Hippocampal formation (tissue), 2 donors: ENCODE measurements around the gene KRTAP5-10.
"Not testable (repeated sequence)": the region's sequence is repeated elsewhere in the genome, so short reads cannot be mapped to it uniquely, and the experiment has no call there.

Experiments
- DNase-seq, 2 donors: peaks; one replicate each; lab custom pipeline; 2025; lab: John Stamatoyannopoulos, UW

KRTAP5-10 gene

DNA sequence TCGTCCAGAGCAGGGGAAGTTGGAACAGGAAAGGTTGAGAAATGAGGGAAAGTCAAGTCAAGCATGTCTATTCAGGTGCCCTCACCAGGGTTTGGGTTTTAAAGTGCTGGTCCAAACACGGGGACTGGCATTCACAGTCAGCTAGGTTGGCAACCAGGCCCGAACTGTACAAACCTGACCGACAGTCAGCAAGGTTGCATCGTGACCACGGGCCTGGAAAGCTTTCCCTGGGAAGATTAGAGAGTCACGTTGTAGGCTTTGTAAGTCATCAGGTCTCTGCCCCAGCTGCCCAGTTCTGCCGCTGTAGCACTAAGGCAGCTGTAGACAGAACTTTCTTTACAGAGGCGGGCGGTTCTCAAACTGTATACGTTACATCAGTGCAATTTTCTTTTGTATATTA, 7.4 kb downstream of the KRTAP5-10 start:
- no peak for DNase-seq

DNA sequence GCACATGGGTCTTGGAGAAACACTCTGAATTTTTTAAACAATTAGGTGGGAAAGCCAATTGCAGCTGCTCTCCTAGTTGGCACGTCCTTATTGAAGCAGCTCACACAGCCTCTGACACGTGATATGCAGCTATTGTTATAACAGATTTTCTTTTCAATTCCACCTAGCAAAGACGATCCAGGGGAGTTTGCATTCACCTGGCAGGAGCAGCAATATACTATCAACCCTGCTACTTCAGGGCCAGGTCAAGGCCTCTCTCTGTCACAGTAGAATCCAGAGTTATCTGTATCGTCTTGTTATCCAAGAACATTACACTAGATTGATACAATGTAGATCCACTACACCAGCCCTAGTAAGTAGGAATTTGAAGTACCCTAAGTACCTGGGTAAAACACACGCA, 9.1 kb downstream of the KRTAP5-10 start:
- DNase-seq = no peak

DNA sequence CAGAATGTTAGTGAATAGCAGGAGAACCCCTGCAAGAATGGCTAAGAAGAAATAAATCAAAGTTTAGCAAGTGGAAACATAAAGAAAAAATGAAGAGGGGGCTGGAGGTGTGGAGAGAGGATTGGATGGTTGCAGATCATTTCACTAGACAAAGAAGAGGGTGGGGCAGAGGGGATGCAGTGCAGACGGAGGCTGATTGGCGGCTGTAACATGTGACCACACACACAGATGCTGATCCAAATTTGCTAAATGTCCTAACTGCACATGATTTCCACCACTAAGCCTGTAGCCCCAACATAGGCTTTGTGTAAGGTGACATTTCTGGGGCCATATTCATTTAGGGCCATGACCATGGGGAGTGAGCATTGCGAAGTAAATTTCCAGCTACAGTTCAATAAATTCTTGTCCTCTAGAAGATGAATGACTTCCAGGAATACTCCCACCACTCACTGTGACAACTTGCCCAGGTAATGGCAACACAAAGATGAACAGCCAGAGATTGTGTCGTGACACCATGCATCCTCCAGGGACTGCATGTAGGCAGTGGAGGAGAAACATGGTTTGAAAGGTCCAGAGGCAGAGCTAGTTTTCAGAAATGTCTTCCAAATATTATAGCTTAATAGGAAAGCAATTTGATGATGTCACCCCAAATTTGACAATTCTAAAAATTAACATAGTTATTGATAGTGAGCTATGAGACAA, 10.5 kb downstream of the KRTAP5-10 start:
- no peak for DNase-seq

DNA sequence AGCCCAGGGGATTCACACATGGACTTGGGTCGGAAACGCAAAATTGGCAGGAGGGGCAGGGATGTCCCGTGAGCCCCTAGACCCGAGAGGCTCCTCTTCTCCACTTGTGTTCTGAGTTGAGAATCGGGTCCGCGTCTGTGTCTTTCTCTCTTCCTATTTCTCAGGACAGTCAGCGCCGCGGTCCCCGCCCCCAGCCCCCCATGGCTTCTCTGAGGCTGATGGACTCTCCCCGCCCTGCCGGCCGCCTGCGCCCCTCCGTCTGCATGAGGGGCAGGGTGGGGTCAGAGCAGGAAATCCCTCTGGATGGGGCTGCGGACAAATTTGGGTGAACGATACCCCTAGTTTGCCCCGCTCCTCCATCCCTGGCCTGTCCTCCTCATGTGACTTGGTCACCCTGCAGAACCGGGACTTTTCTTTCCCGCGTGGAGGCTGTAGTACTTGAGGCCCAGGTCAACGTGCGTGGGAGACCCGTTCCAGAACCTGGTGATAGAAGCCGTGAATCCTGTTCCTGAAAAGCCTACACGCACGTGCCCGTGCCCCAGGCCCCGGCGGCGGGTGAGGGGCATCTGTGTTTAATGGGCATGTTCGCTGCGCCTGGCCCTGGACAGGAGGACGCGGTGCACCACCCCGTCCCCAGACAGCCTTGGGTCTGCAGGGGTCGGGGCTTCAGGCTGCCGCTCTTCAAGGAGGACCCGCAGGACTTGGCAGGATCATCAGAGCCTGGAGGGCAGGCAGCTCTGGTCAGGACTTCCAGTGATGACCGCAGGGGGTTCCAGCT, 11.5 kb downstream of the KRTAP5-10 start:
- not testable (repeated sequence) for DNase-seq

DNA sequence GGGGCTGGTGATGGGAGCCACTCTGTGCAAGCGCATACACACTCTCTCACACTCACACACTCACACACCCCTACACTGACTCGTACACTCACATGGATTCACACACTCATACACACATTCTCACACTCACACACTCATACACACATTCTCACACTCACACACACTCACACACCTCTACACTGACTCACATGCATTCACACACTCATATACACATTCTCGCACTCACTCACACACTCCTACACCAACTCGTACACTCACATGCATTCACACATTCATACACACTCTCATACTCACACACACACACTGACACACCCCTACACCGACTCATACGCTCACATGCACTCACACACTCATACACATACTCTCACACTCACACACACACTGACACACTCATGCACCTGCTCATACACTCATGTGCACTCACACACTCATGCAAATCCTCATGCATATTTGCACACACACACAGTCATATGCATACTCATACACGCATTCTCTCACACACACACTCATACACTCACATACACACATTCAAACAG, 12.2 kb downstream of the KRTAP5-10 start:
- no peak for DNase-seq

DNA sequence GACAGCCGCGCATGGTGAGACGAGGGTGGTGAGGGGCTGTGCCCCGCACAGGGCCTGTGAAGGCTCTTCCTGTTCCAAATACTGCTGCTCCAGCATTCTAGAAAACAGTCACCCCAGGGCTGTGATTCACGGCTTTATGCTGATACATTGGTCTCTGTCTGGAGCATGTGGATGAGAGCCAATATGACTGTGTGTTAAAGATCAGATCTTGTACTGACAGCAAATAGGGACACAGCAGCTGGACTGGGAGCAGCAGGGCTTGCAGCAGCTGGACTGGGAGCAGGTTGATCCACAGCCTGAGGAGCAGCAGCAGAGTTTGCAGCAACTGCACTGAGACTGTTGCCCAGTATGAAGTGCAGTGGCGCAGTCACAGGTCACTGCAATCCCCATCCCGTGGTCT, 14.2 kb downstream of the KRTAP5-10 start:
- not testable (repeated sequence) for DNase-seq

DNA sequence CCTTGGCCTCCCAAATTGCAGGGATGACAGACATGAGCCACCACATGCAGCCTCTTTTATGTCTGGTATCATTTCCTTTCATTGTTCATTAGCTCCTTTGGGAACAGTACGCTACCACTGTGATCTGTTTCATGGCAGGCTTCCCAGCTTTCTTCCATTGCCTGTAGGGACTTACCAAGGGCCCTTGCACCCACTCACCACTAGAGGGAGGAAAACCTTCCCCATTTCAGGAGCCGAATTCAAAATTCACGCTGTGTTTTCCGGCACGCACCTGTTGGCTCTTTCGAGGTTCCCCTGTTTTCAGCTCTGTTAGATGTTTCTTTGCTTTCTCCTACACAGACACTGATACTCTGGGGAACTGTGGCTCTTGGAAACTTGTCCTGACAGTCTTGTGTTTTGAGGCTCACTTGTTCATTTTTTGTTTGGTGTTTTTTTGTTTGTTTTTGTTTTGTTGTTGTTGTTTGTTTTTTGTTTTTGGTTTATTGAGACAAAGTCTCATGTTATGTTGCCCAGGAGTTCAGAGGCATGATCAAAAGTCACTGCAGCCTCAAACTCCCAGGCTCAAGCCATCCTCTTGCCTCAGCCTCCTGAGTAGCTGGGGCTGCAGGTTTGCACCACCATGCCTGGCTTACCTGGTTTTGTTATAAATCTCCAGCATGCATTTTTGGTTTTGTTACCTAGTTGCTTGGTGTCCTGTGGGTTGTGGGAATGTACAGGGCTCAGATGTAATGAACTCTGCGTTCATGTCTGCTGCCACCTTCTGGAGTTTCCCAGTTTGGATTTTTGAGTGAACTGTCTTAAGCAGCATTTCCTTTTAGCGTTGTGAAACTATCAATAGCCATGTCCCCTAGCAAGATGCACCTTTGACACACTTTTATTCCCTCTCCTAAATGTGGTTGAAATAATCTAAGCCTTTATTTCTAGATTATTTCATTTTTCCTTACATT, 15.0 kb downstream of the KRTAP5-10 start:
- peak; percentile 35 to 43 for DNase-seq

DNA sequence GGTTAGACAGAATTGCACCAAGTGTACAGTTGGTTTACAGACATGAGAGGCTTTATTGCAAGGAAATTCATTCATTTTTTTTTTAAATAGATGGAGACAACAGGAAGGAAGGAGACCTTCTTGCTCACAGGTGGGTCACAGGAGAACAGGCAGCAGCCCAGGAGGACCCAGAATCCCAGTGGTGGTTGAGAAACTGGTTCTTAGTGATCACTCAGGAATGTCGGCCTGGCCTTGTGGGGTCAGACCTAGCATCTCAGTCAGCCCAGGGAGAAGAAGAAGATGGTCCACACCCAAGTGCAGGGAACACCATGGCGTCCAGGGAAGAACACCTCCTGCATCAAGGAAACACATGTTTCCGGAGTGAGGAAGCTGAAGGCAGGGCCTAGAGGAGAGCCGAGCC, 16.5 kb downstream of the KRTAP5-10 start:
- no peak for DNase-seq

DNA sequence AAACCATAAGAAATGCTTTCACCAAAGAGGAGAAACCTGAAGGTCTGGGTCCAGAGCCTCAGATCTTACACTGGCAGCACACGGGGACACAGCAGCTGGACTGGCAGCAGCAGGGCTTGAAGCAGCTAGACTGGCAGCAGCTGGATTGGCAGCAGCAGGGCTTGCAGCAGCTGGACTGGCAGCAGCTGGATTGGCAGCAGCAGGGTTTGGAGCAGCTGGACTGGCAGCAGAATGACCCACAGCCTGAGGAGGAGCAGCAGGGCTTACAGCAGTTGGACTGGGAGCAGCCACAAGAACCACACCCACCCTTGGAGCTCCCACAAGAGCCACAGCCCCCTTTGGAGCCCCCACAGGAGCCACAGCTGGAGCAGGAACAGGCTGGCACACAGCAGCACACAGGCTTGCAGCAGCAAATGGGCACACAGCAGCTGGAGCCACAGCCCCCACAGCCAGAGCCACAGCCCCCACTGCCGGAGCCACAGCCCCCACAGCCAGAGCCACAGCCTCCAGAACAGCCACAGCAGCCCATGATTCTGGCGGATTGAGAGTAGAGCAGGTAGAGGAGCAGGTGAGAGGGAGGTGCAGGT, 17.0 kb downstream of the KRTAP5-10 start, which contains the start of gene KRTAP5-11:
Gene KRTAP5-11 (minus strand): TSS at position 567 of the 587 bp plus-strand sequence. CDS start 38 bp downstream, at position 529.
- no peak for DNase-seq

DNA sequence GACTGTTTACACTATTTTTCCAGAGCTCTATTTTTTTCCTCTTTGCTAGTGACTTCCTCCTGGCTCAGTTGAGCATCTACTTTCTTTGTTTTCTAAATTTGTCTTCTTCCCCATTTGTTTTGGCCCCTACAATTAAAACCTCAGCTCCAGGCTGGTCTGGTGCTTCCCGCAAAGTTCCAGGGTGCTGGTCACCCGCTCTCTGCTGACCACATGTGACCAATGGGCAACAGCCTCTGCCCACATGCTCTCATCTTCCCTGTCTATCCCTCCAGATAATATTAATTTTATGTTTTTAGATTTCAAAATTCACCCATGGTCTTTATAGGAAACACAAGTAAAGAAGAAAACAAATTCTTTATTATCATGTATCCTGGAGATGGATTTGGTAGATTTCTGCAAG, 17.6 kb downstream of the KRTAP5-10 start:
- not testable (repeated sequence) for DNase-seq

DNA sequence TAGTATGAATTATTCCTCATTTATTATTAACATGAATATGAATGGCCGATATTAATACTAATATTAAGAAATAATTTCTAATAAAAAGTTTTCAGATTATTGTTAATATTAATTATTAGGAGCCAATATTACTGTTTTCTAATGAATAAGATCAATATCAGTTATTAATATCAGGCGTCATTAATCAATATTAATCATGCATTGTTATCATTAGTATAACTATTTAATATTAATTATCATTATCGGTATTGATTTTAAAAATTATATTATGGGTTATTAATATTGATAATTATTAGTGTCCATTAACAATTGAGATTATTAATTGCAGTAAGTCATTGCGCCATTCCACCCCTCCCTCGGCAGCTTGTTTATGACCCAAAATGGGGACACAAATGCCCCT, 20.3 kb downstream of the KRTAP5-10 start:
- DNase-seq = not testable (repeated sequence)

DNA sequence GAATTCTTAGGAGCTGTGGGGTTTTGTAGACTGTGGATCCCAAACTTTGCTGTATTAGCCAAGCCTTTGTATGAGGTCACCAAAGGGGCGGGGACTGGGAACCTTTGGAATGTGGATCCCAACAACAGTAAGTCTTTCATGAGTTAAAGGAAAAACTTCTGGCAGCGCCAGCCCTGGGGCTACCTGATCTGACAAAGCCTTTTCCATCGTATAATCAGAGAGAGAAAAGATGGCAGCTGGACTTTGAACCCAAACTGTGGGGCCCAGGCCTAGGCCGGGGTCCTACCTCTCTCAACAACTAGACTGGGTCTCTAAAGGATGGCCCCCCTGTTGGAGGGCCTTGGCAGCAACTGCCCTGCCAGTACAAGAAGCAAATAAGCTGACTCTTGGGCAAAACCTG, 23.0 kb downstream of the KRTAP5-10 start:
- DNase-seq = not testable (repeated sequence)

DNA sequence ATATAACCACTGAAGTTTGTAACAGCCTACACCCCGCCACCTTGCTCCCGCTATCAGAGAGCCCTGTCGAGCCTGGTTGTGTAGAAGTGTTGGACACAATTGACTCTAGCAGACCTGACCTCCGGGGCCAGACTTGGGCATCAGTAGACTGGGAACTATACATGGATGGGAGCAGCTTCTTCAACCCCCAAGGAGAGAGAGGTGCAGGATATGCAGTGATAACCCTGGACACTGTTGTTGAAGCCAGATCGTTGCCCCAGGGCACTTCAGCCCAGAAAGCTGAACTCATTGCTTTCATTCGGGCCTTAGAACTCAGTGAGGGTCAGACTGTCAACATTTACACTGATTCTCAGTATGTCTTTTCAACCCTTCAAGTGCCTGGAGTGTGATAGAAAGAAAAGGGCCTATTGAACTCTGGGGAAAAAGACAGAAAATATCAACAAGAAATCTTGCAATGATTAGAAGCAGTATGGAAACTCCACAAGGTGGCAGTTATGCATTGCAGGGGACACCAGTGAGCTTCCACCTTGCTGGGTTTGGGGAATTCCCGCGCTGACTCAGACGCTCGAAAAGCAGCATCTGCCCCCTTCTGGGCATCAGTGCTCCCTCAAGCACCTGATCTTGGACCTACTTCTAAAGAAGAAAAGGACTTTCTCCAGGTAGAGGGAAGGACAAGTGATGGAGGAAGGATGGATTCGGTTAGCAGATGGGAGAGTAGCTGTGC, 23.6 kb downstream of the KRTAP5-10 start:
- not testable (repeated sequence) for DNase-seq

DNA sequence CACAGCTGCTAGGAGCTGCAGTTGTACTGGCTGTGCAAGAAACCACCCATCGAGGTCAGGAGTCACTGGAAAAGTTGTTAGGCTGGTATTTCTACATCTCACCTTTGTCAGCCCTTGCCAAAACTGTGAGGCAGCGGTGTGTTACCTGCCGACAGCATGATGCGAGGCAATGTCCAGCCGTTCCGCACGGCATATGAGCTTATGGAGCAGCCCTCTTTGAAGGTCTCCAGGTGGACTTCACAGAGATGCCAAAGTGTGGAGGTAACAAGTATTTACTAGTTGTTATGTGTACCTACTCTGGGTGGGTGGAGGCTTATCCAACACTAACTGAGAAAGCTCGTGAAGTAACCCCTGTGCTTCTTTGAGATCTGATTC, 24.2 kb downstream of the KRTAP5-10 start:
- not testable (repeated sequence) for DNase-seq

DNA sequence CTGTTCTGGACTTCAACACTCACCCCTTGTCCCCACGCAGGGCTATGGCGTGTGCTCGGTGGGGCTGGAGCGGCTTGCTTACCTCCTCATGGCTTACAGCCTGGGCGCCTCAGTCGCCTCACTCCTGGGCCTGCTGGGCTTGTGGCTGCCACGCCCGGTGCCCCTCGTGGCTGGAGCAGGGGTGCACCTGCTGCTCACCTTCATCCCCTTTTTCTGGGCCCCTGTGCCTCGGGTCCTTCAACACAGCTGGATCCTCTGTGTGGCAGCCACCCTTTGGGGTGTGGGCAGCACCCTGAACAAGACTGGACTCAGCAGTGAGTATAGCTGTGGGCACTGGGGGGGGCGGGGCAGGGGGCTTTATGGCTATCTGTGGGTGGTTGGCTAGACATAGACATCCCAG, 37.9 kb downstream of the KRTAP5-10 start:
- DNase-seq = not testable (repeated sequence)

DNA sequence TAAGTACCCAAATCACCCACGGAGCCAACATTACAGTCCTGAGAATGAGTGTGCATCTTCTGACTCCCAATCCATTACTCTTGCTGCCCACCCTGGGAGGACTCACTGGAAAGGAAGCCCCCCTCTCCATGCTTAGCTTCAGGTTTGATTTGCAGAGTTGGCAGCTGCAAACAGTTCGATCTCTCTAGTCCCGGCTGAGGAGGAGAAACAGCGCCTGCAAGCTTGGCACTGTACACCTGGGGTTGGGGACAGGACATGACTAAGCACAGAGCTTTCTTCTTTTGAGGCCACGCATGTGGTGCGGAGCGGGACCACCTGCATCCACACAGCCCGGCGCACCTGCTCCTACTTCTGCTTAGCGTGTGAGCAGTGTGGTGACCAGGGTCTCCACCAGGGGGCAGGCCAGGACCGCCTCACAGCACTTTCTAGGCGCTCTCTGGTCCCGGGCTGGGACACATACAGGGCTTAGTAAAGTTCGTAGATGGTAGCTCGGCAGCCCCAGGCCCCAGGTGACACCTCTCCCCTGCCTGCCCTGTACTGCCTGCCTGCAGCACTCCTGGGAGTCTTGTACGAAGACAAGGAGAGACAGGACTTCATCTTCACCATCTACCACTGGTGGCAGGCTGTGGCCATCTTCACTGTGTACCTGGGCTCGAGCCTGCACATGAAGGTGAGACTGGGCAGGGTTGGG, 39.6 kb downstream of the KRTAP5-10 start:
- DNase-seq = not testable (repeated sequence)

DNA sequence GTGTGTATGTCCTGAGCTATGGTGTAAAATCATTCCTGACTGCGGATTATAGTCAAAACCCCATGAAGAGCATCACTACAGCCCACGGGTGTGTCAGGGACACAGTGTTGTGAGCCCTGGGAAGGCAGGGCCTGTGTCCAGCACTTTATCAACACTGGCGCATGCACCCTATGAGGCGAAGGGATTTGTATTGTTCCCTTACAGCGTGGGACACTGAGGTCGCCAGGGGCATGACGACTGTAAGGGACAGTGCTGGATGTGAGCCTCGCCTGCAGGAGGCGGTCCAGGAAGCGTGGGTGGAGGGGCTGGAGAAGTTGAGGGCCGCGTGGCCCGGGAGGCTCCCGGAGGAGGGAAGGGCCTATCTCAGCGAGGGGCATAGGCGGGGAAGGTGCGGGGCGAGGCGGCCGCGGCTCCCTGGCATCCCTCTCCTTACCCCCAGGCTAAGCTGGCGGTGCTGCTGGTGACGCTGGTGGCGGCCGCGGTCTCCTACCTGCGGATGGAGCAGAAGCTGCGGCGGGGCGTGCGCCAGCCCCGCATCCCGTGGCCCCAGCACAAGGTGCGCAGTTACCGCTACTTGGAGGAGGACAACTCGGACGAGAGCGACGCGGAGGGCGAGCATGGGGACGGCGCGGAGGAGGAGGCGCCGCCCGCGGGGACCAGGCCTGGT, 41.6 kb downstream of the KRTAP5-10 start:
- DNase-seq = not testable (repeated sequence)

DNA sequence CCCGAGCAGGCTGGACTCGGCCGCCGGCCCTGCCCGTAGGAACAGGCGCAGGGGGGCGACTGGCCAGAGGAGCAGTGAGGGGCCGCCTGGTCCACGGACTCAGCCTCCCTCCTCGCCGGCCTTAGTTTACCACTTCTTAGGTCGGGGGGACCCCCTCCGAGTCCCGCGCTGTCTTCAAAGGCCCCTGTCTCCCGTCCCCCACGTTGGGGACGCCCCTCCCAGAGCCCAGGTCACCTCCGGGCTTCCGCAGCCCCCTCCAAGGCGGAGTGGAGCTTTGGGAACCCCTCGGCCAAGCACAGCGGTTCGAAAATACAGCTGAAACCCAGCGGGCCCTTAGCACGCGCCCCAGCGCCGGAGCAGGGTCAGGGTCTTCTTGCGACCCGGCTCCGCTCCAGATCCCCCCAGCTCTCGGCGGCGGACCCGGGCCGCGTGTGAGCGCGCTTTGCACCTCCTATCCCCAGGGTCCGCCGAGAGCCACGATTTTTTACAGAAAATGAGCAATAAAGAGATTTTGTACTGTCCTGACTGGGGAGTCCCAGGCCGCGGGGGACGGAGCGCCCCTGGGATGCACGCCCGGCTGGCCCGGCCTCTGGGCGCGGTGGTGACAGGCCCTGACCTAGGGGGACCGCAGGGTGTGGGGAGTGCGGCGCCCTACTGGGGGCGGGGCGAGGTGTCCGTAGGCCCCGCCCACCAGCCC, 42.3 kb downstream of the KRTAP5-10 start:
- DNase-seq = not testable (repeated sequence)

DNA sequence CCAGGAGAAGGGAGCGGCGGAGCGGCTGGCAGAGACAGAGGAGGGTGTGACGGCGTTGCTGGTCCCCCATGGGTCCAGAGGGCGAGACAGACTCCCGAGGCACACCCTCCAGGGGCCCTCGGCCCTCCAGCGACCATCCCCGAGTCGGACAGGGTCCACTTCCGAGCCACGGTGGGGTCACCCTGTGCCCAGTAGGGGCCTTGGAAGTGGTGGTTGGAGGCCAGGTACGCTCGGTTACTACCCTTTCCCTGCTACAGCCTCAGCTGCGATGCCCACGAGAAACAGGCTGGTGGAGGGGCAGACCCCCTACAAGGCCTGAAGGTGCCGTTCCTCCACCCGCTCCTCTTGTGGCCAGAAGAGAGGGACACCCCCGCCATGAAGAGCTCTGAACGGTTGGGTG, 42.9 kb downstream of the KRTAP5-10 start:
- DNase-seq = not testable (repeated sequence)
